ENCODE data around the gene TTC23. TPM values are rescaled to one million over a fixed set of nuclear protein-coding genes. Genes with fewer than 3 reads are reported as not detected.
"Not testable (repeated sequence)": the region's sequence is repeated elsewhere in the genome, so short reads cannot be mapped to it uniquely, and the experiment has no call there.

Gene TTC23
- total RNA-seq, 1 donor from 2014 or later = 12.1 TPM

- TF ChIP-seq CTCF (conservative IDR thresholded peaks at IDR 0.05; ENCODE audit: low read depth, low read length) = no peak
- no peak for DNase-seq (ENCODE audit: low read depth)
- no peak overlapping the region for H3K4me3 ChIP-seq (ENCODE audit: low read depth, low read length)
Observed at GRCh38 chr15:99201408-99202175, 47.8 kb downstream of the TTC23 start.

DNA sequence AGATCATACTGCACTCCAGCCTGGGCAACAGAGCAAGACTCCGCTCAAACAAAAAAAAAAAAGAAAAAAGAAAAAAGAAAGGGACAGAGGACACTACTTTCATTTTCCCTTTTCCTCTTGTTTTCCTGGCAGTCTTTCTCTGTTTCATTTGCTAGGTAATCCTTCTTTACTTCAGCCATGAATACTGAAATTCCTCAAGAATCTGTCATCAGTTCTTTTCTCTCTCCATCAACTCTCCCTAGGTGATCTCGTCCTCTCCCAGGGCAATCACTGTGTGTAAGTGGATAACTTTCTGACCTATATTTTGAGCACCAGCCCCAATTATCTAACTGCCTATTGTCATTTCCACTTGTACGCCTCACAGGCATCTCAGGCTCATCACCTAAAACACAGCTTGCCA is 51.5 kb downstream of the TTC23 start:
- TF ChIP-seq CTCF (conservative IDR thresholded peaks at IDR 0.05; ENCODE audit: low read depth, low read length) = no peak
- DNase-seq (ENCODE audit: low read depth) = peak; percentile 23
- H3K4me3 ChIP-seq (ENCODE audit: low read depth, low read length) = no peak overlapping the region

GRCh38 chr15:99192181-99192580 is 57.2 kb downstream of the TTC23 start:
- not testable (repeated sequence) for DNase-seq (ENCODE audit: low read depth); H3K4me3 ChIP-seq (ENCODE audit: low read depth, low read length)

GRCh38 chr15:99187936-99188335 is 61.4 kb downstream of the TTC23 start:
- no peak for DNase-seq (ENCODE audit: low read depth)
- H3K4me3 ChIP-seq (ENCODE audit: low read depth, low read length) = no peak overlapping the region
- no peak for TF ChIP-seq CTCF (conservative IDR thresholded peaks at IDR 0.05; ENCODE audit: low read depth, low read length)

DNA sequence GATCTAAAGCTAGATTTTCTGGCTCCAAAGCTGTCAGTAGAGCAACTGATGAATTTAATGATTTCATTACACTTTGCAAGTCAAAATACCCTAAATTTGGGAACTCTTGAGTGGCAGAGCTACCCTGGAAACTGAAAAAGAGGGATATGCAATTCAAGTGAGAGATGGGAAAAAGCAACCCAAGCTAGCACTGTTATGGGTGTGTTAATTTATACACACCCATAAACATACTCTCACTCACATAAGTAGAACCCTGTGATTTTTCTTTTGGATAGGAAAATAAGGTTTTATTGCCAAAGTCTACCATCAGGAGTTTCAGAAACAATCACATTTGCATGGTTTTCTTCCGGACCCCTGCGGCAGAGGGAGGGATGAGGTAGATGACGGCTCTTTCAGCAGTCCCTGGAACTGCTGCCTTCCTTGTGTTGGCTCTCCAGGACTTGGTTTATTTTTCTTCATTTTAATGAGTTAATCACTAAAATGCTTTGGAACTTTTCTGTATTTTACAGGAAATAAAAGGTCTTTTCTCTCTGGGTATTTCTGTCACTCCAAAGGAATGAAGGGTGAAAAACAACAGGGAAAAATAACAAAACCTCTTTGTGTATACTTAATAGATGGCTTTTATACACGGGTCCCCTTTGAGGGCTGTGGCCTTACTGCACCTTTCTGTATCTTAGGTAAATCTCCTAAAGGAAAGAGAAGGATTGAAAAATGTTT is 63.8 kb downstream of the TTC23 start:
- no peak for TF ChIP-seq CTCF (conservative IDR thresholded peaks at IDR 0.05; ENCODE audit: low read depth, low read length)
- no peak for DNase-seq (ENCODE audit: low read depth)

GRCh38 chr15:99182791-99183190 is 66.6 kb downstream of the TTC23 start:
- no peak for DNase-seq (ENCODE audit: low read depth)
- H3K4me3 ChIP-seq (ENCODE audit: low read depth, low read length) = no peak overlapping the region
- no peak for TF ChIP-seq CTCF (conservative IDR thresholded peaks at IDR 0.05; ENCODE audit: low read depth, low read length)

More for the DNA sequence above, 63.8 kb downstream of the TTC23 start:
- H3K4me3 ChIP-seq (ENCODE audit: low read depth, low read length) = no peak overlapping the region

GRCh38 chr15:99181545-99181971 is 67.8 kb downstream of the TTC23 start:
- TF ChIP-seq CTCF (conservative IDR thresholded peaks at IDR 0.05; ENCODE audit: low read depth, low read length) = no peak
- no peak overlapping the region for H3K4me3 ChIP-seq (ENCODE audit: low read depth, low read length)
- no peak for DNase-seq (ENCODE audit: low read depth)
